Measurements from ENCODE around the gene PGD. TPM values are rescaled to one million over a fixed set of nuclear protein-coding genes. Genes with fewer than 3 reads are reported as not detected.
"Not testable (repeated sequence)": the region's sequence is repeated elsewhere in the genome, so short reads cannot be mapped to it uniquely, and the experiment has no call there.

The PGD gene
- polyA plus RNA-seq, 1 donor from 2014 or later: 108 TPM

DNA sequence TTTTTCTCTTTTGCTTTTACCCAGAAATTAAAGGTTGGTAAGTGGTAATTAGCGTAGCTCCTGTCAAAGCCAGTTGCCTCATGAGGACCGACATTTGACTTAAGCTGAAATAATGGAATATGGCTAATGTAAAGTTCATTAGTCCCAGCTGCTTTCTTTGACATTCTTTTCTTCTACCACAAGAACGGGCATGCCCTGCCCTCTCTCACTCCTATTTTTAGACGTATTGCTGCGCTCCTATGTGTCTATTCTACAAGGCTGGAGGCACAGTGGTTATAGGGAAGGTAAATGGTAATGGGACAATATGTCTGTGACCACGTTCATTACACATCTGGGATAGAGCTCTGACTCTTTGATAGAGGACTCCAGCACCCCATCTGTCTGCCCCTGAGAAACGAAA lies 57.8 kb downstream of the PGD start:
- Histone ChIP-seq H4K20me1 (ENCODE audit: insufficient read depth) (no peaks in the 10 kb centered on the region), H3K79me2 (replicated peaks; ENCODE audit: insufficient read depth, low read length) (no peaks in the 10 kb centered on the region), H3K4me2 (ENCODE audit: low read length) (no peak overlapping the region), H3K36me3 (ENCODE audit: insufficient read depth, low read length) (no peaks in the 10 kb centered on the region), H3K9me2 (ENCODE audit: insufficient read depth, low read length) (no peaks in the 10 kb centered on the region), H3K4me3 (ENCODE audit: low read length) (no peak overlapping the region), H3F3A (ENCODE audit: insufficient read depth, low read length, poor library complexity, severe bottlenecking) (no peaks in the 10 kb centered on the region), H3K9ac (ENCODE audit: low read length) (no peak overlapping the region), H3K9me3 (ENCODE audit: low read length) (no peaks in the 10 kb centered on the region), H3K27me3 (ENCODE audit: insufficient read depth, low read depth, low read length) (no peaks in the 10 kb centered on the region), H3K27ac (ENCODE audit: low read length) (no peak overlapping the region), H2AFZ (ENCODE audit: low read depth, low read length) (no peak overlapping the region)
- TF ChIP-seq TAF1 (IDR thresholded peaks at IDR 0.05; ENCODE audit: low read depth): no peak
- no peak for TF ChIP-seq SMC3 (conservative IDR thresholded peaks at IDR 0.05; ENCODE audit: poor library complexity)
- no peak for TF ChIP-seq POLR2AphosphoS5 (IDR thresholded peaks at IDR 0.05)
- no peak for TF ChIP-seq CTCF (IDR thresholded peaks at IDR 0.05; ENCODE audit: poor library complexity, severe bottlenecking)
- no peak for TF ChIP-seq RAD21 (conservative IDR thresholded peaks at IDR 0.05)
- TF ChIP-seq MXI1 (conservative IDR thresholded peaks at IDR 0.05; ENCODE audit: poor library complexity, severe bottlenecking): no peak
- TF ChIP-seq EZH2 (IDR thresholded peaks at IDR 0.05; ENCODE audit: borderline replicate concordance, insufficient read depth, low read length, poor library complexity, severe bottlenecking): no peak
- TF ChIP-seq, protein P1, sequence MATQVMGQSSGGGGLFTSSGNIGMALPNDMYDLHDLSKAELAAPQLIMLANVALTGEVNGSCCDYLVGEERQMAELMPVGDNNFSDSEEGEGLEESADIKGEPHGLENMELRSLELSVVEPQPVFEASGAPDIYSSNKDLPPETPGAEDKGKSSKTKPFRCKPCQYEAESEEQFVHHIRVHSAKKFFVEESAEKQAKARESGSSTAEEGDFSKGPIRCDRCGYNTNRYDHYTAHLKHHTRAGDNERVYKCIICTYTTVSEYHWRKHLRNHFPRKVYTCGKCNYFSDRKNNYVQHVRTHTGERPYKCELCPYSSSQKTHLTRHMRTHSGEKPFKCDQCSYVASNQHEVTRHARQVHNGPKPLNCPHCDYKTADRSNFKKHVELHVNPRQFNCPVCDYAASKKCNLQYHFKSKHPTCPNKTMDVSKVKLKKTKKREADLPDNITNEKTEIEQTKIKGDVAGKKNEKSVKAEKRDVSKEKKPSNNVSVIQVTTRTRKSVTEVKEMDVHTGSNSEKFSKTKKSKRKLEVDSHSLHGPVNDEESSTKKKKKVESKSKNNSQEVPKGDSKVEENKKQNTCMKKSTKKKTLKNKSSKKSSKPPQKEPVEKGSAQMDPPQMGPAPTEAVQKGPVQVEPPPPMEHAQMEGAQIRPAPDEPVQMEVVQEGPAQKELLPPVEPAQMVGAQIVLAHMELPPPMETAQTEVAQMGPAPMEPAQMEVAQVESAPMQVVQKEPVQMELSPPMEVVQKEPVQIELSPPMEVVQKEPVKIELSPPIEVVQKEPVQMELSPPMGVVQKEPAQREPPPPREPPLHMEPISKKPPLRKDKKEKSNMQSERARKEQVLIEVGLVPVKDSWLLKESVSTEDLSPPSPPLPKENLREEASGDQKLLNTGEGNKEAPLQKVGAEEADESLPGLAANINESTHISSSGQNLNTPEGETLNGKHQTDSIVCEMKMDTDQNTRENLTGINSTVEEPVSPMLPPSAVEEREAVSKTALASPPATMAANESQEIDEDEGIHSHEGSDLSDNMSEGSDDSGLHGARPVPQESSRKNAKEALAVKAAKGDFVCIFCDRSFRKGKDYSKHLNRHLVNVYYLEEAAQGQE (IDR thresholded peaks at IDR 0.05; ENCODE audit: borderline replicate concordance): no peak
- no peak for TF ChIP-seq EP300 (conservative IDR thresholded peaks at IDR 0.05; ENCODE audit: poor library complexity, severe bottlenecking)

GRCh38 chr1:10457462-10457861 lies 58.6 kb downstream of the PGD start:
- H3K79me2 ChIP-seq (replicated peaks; ENCODE audit: insufficient read depth, low read length); H3K9me2 ChIP-seq (ENCODE audit: insufficient read depth, low read length); H3K36me3 ChIP-seq (ENCODE audit: insufficient read depth, low read length); H3K9me3 ChIP-seq (ENCODE audit: low read length); H2AFZ ChIP-seq (ENCODE audit: low read depth, low read length); H3F3A ChIP-seq (ENCODE audit: insufficient read depth, low read length, poor library complexity, severe bottlenecking); H4K20me1 ChIP-seq (ENCODE audit: insufficient read depth); H3K4me2 ChIP-seq (ENCODE audit: low read length); H3K27me3 ChIP-seq (ENCODE audit: insufficient read depth, low read depth, low read length): not testable (repeated sequence)
- Histone ChIP-seq H3K4me3 (ENCODE audit: low read length) (peak overlapping the region; percentile 3), H3K27ac (ENCODE audit: low read length) (peak overlapping the region; percentile 73), H3K9ac (ENCODE audit: low read length) (peak overlapping the region; percentile 37)

GRCh38 chr1:10457875-10458274 lies 59.0 kb downstream of the PGD start:
- Histone ChIP-seq H3K27me3 (ENCODE audit: insufficient read depth, low read depth, low read length) (no peaks in the 10 kb centered on the region), H3K9me3 (ENCODE audit: low read length) (no peaks in the 10 kb centered on the region), H3K9ac (ENCODE audit: low read length) (peak overlapping the region; percentile 37), H3K9me2 (ENCODE audit: insufficient read depth, low read length) (no peaks in the 10 kb centered on the region), H3K79me2 (replicated peaks; ENCODE audit: insufficient read depth, low read length) (no peaks in the 10 kb centered on the region), H3K36me3 (ENCODE audit: insufficient read depth, low read length) (no peaks in the 10 kb centered on the region), H3K4me2 (ENCODE audit: low read length) (no peak overlapping the region), H3K27ac (ENCODE audit: low read length) (peak overlapping the region; percentile 73), H3K4me3 (ENCODE audit: low read length) (peak overlapping the region; percentile 3), H2AFZ (ENCODE audit: low read depth, low read length) (no peak overlapping the region), H4K20me1 (ENCODE audit: insufficient read depth) (no peaks in the 10 kb centered on the region), H3F3A (ENCODE audit: insufficient read depth, low read length, poor library complexity, severe bottlenecking) (no peaks in the 10 kb centered on the region)
- TF ChIP-seq, protein P1 (IDR thresholded peaks at IDR 0.05; ENCODE audit: borderline replicate concordance): no peak
- peak; percentile 58 for TF ChIP-seq POLR2AphosphoS5 (IDR thresholded peaks at IDR 0.05)
- TF ChIP-seq EP300 (conservative IDR thresholded peaks at IDR 0.05; ENCODE audit: poor library complexity, severe bottlenecking): peak; percentile 77
- peak; percentile 19 for TF ChIP-seq MXI1 (conservative IDR thresholded peaks at IDR 0.05; ENCODE audit: poor library complexity, severe bottlenecking)

Measured in neural cell (in vitro differentiated cells).